Activated CD8-positive, alpha-beta T cell treated with anti-CD3 and anti-CD28 coated beads for 36 hours (primary cell): ENCODE data around the gene SPNS1. TPM values are rescaled to one million over a fixed set of nuclear protein-coding genes. Genes with fewer than 3 reads are reported as not detected.

ENCODE experiments used
- ATAC-seq: fragments of 200-7000 bp; cut with Tn5 transposase; one replicate; pipeline ENCODE4 v1.10.0; 2021; ENCODE audit warnings: mild to moderate bottlenecking, moderate library complexity
- CTCF ChIA-PET: fragments of 350-600 bp; sonication (Branson Sonifier 250); formaldehyde crosslinking; loops from one replicate; lab custom pipeline; 2021; ENCODE audit warnings: antibody characterized with exemption; lab: Charles Lee
- POLR2A ChIA-PET: fragments of 350-600 bp; sonication (Branson Sonifier 250); formaldehyde crosslinking; loops from one replicate; lab custom pipeline; 2021; ENCODE audit warnings: antibody characterized with exemption; lab: Charles Lee
- DNase-seq: peaks from one replicate; pipeline ENCODE4 v3.0.0-alpha.2; 2020
- H3K27ac Mint-ChIP-seq: one replicate; pipeline ENCODE4 v1.8.0; 2021; ENCODE audit warnings: mild to moderate bottlenecking, mixed read lengths
- H3K27me3 Mint-ChIP-seq: one replicate; pipeline ENCODE4 v1.8.0; 2021; ENCODE audit warnings: mixed read lengths
- H3K36me3 Mint-ChIP-seq: one replicate; pipeline ENCODE4 v1.8.0; 2021; ENCODE audit warnings: low read depth, mixed read lengths
- H3K4me1 Mint-ChIP-seq: one replicate; pipeline ENCODE4 v1.8.0; 2021; ENCODE audit warnings: low read depth, mixed read lengths
- H3K4me3 Mint-ChIP-seq: one replicate; pipeline ENCODE4 v1.8.0; 2021; ENCODE audit warnings: mild to moderate bottlenecking, moderate library complexity, mixed read lengths
- H3K9me3 Mint-ChIP-seq: one replicate; pipeline ENCODE4 v1.8.0; 2021; ENCODE audit warnings: mixed read lengths
- intact Hi-C: fragments of 100-400 bp; cut with micrococcal nuclease; formaldehyde crosslinking; loops from one replicate; pipeline ENCODE4 v1.10.0; 2022
- total RNA-seq, 2 experiments: library from RNA; stranded (reverse); gene quantifications; one replicate each; pipeline ENCODE4 v1.2.3, GENCODE V29; 2021
- TF ChIP-seq, protein P1 (sequence below): fragments of 200-600 bp; IDR thresholded peaks from one replicate; pipeline ENCODE4 v1.8.0; 2022; ENCODE audit warnings: antibody characterized with exemption, mild to moderate bottlenecking

Gene SPNS1
- total RNA-seq, 2 experiments from 2014 or later: 14.6 to 18.2 TPM

DNA sequence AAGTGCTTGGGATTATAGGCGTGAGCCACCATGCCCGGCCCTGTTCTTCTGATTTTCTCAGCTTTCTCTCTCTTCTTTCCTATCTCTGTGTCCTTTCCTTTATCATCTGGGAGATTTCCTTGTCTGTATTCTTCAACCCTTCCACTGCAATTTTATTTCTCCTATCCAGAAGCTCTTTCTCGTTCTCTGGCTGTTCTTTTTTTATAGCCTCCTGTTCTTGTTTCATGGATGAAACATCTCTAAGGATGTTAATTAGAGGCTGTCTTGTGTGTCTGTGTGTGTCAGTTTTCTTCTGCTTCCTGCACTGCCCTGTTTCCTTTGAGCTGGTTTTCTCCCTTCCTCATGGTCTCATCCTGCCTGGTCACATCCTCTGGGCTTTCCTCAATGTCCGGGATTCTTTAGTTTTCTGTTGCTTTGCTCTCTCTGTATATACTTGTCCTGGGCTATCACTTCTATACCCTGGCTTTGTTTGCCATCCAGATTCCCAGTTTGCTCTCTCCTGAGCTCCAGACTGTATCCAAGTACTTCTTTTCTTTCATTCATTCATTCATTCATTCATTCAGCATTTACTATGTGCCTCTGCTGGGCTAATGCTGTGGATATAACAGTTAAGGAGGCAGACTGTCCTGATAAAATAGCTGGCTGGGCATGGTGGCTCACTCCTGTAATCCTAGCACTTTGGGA lies 12.7 kb downstream of the SPNS1 start:
- TF ChIP-seq, protein P1, sequence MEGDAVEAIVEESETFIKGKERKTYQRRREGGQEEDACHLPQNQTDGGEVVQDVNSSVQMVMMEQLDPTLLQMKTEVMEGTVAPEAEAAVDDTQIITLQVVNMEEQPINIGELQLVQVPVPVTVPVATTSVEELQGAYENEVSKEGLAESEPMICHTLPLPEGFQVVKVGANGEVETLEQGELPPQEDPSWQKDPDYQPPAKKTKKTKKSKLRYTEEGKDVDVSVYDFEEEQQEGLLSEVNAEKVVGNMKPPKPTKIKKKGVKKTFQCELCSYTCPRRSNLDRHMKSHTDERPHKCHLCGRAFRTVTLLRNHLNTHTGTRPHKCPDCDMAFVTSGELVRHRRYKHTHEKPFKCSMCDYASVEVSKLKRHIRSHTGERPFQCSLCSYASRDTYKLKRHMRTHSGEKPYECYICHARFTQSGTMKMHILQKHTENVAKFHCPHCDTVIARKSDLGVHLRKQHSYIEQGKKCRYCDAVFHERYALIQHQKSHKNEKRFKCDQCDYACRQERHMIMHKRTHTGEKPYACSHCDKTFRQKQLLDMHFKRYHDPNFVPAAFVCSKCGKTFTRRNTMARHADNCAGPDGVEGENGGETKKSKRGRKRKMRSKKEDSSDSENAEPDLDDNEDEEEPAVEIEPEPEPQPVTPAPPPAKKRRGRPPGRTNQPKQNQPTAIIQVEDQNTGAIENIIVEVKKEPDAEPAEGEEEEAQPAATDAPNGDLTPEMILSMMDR: no peak
- H3K27me3 Mint-ChIP-seq: no peaks in the 10 kb centered on the region
- H3K27ac Mint-ChIP-seq: peak overlapping the region; percentile 96
- ATAC-seq: no peak
- peaks cover 8% of the 10 kb centered on the region for H3K9me3 Mint-ChIP-seq
- peaks cover 63% of the 10 kb centered on the region for H3K4me1 Mint-ChIP-seq
- H3K36me3 Mint-ChIP-seq: peaks cover 84% of the 10 kb centered on the region
- CTCF ChIA-PET: interaction anchor here (0.8 to 2.0 kb wide), 7 partner anchors 9 to 37 kb away, joined by 3 to 11 read pairs (median 4); partner anchors contain the start of gene SPNS1
- DNase-seq: no peak
- POLR2A ChIA-PET: interaction anchor here (1.5 to 12.0 kb wide), 10 partner anchors 12 to 164 kb away, joined by 4 to 97 read pairs (median 10); partner anchors contain the start of genes ATXN2L, NFATC2IP and SPNS1
- intact Hi-C loops: loop anchor here (5.0 kb wide), 1 partner anchor 40 kb away; no protein-coding TSS in a partner anchor
- H3K4me3 Mint-ChIP-seq: peak overlapping the region; percentile 94

DNA sequence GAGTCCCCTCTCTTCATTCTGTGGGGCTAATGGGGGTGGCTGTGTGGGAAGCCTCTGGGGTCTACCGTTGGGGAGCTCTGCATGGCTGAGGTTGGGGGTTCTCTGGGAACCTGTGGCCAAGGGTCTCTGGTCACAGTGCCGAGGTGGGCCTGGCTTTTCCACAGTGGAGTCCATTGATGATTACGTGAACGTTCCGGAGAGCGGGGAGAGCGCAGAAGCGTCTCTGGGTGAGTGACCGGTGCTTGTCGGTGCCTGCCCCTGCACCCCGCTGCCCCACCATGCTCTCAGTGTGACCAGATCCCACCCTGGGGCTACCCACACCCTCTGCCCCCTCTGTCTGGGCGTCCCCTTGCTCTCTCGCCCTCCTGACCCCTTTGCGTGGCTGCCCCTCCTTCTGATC lies 14.8 kb downstream of the SPNS1 start:
- ChIA-PET POLR2A (interaction anchor here (0.7 to 12.0 kb wide), 5 partner anchors 9 to 41 kb away, joined by 3 to 97 read pairs (median 25); partner anchors contain the start of gene SPNS1), CTCF (interaction anchor here (0.7 to 1.5 kb wide), 5 partner anchors 8 to 40 kb away, joined by 3 to 5 read pairs (median 4); no protein-coding TSS in a partner anchor)
- Mint-ChIP-seq H3K4me1 (peaks cover 54% of the 10 kb centered on the region), H3K27ac (peak overlapping the region; percentile 96), H3K36me3 (peaks cover 66% of the 10 kb centered on the region), H3K27me3 (no peaks in the 10 kb centered on the region), H3K4me3 (peak overlapping the region; percentile 94), H3K9me3 (peaks cover 8% of the 10 kb centered on the region)
- ATAC-seq (no peak), DNase-seq (no peak)
- intact Hi-C loops: loop anchor here (5.0 kb wide), 1 partner anchor 38 kb away; no protein-coding TSS in a partner anchor
- TF ChIP-seq, protein P1: no peak

DNA sequence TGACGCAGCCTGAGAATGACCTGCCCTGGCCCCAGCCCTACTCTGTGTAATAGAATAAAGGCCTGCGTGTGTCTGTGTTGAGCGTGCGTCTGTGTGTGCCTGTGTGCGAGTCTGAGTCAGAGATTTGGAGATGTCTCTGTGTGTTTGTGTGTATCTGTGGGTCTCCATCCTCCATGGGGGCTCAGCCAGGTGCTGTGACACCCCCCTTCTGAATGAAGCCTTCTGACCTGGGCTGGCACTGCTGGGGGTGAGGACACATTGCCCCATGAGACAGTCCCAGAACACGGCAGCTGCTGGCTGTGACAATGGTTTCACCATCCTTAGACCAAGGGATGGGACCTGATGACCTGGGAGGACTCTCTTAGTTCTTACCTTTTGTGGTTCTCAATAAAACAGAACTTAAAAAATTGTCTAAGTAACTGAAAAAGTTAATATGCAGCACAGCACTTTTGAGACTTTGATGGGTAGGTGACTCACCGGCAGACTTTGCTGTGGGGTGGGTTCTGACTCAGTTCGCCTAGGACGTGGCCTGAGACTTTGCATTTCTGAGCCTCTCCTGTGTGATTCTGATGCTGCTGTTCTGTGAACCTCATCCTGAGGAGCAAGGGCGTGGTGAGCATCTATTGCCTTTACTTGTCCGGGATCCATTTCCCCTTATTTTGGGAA lies 15.9 kb downstream of the SPNS1 start:
- ChIA-PET POLR2A (interaction anchor here (0.9 to 12.0 kb wide), 4 partner anchors 16 to 40 kb away, joined by 3 to 97 read pairs (median 52); partner anchors contain the start of gene SPNS1), CTCF (interaction anchor here (1.1 to 1.4 kb wide), 3 partner anchors 10 to 39 kb away, joined by 3 to 5 read pairs (median 4); no protein-coding TSS in a partner anchor)
- Mint-ChIP-seq H3K27me3 (no peaks in the 10 kb centered on the region), H3K36me3 (peaks cover 61% of the 10 kb centered on the region), H3K4me3 (peak overlapping the region; percentile 94), H3K4me1 (peaks cover 52% of the 10 kb centered on the region), H3K27ac (peak overlapping the region; percentile 96), H3K9me3 (peaks cover 8% of the 10 kb centered on the region)
- intact Hi-C loops: no loop called here
- DNase-seq (peak; percentile 87), ATAC-seq (peak; percentile 78)
- TF ChIP-seq, protein P1: no peak

DNA sequence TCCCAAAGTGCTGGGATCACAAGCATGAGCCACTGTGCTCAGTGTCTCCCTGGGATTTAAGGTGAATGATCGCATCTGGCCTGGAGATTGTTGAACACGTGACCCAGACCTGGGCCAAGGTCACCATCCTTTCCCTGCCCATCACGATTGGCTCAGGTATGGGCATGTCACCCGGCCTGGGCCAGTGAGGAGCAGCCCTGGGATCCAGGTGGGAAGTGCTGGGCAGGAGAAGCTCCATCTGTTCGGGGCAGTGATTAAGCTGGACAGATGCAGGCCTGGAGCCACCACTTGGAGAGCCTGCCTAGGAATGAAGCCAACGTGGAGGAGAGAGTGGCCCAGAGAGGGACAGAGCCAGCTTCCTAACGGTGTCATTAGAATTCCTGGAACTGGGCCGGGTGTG lies 17.1 kb downstream of the SPNS1 start:
- TF ChIP-seq, protein P1: no peak
- Mint-ChIP-seq H3K9me3 (peaks cover 8% of the 10 kb centered on the region), H3K4me1 (peaks cover 52% of the 10 kb centered on the region), H3K27ac (peak overlapping the region; percentile 49), H3K27me3 (no peaks in the 10 kb centered on the region), H3K4me3 (no peak overlapping the region), H3K36me3 (peaks cover 50% of the 10 kb centered on the region)
- no peak for ATAC-seq
- intact Hi-C loops: no loop called here
- CTCF ChIA-PET: interaction anchor here (1.1 kb wide), 1 partner anchor 14 kb away, joined by 3 read pairs; no protein-coding TSS in a partner anchor
- POLR2A ChIA-PET: interaction anchor here (0.6 to 12.0 kb wide), 2 partner anchors 9 to 31 kb away, joined by 3 to 97 read pairs; no protein-coding TSS in a partner anchor
- no peak for DNase-seq
